Measurements from ENCODE around the gene XKR8. TPM values are rescaled to one million over a fixed set of nuclear protein-coding genes. Genes with fewer than 3 reads are reported as not detected.

XKR8 gene
- 2.9 and 4.7 TPM in 2 replicates for total RNA-seq

GRCh38 chr1:27959792-27960603, at the start of gene XKR8:
XKR8 (plus strand) TSS chr1:27959973; CDS start chr1:27960070, 97 bp downstream.

GRCh38 chr1:27934818-27935549, 24.8 kb upstream of the XKR8 start, which contains the start of gene SMPDL3B:
SMPDL3B (plus strand) TSS chr1:27935000; CDS start chr1:27935184, 184 bp downstream.

Other genes with a start within 250 kb of the XKR8 start
- gene FAM76A, start 234.0 kb upstream of the XKR8 start, total RNA-seq, result 10.3 and 13.4 TPM in 2 replicates
- 20.2 and 28.3 TPM in 2 replicates for gene STX12, start 186.8 kb upstream of the XKR8 start, total RNA-seq
- gene PPP1R8, start 129.2 kb upstream of the XKR8 start, total RNA-seq, result 28.7 and 41.9 TPM in 2 replicates
- gene THEMIS2, start 87.4 kb upstream of the XKR8 start, total RNA-seq, result 3.6 and 9.0 TPM in 2 replicates
- 27.3 and 31.9 TPM in 2 replicates for gene RPA2, start 45.4 kb upstream of the XKR8 start, total RNA-seq
- gene SMPDL3B, start 25.0 kb upstream of the XKR8 start, total RNA-seq, result 0.91 and 1.4 TPM in 2 replicates
- gene EYA3, start 128.6 kb downstream of the XKR8 start, total RNA-seq, result 8.7 and 9.4 TPM in 2 replicates
- 16.7 and 28.3 TPM in 2 replicates for gene PTAFR, start 216.7 kb downstream of the XKR8 start, total RNA-seq